ENCODE data around the gene GMPPA. TPM values are rescaled to one million over a fixed set of nuclear protein-coding genes. Genes with fewer than 3 reads are reported as not detected.
A peak's percentile ranks its signal among the peaks of the same experiment; 100 is the strongest.

The GMPPA gene
- total RNA-seq, 1 donor from 2014 or later, result 34.1 TPM

DNA sequence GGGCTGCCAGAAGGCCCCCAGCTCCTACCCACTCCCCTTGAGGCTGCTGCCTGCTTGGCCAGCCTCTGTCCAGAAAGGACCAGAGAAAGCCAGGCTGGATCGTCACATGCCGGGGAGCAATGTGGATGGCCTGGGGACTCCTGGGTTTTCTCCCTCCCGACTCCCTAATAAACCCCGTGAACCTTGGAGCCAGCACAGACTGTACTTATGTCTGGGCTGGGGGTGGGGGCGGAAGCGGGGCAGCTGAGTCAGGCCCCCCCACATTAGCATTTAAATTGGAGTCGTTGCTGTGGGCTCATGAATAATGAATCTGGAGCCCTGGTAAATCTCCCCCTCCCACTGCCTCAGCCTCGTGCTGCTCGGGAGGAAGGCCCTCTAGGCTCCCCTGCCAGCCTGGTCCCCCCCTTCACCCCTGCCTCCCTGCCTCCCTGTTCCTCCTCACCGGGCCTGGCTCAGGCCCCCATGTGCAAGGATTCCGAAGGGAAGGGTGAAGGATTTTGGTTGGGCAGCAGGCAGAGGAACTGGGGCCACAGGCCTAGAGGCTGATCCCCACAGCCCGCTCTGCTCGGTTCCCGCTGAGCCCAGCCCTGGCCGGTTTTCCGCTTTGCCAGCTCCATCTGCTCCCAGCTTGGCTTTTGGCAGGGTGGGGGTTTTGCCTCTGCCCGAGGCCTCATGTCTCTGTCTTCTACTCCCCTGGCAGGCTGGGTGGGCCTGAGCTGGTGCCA, 8.3 kb downstream of the GMPPA start:
- Histone ChIP-seq H3K27me3 (ENCODE audit: control insufficient read depth, insufficient read depth, low read length) (peaks cover 26% of the 10 kb centered on the region), H3K4me3 (ENCODE audit: low read depth, low read length) (no peak overlapping the region), H3K36me3 (ENCODE audit: control insufficient read depth, insufficient read depth, low read length) (peaks cover 4% of the 10 kb centered on the region)
- TF ChIP-seq, protein P1, sequence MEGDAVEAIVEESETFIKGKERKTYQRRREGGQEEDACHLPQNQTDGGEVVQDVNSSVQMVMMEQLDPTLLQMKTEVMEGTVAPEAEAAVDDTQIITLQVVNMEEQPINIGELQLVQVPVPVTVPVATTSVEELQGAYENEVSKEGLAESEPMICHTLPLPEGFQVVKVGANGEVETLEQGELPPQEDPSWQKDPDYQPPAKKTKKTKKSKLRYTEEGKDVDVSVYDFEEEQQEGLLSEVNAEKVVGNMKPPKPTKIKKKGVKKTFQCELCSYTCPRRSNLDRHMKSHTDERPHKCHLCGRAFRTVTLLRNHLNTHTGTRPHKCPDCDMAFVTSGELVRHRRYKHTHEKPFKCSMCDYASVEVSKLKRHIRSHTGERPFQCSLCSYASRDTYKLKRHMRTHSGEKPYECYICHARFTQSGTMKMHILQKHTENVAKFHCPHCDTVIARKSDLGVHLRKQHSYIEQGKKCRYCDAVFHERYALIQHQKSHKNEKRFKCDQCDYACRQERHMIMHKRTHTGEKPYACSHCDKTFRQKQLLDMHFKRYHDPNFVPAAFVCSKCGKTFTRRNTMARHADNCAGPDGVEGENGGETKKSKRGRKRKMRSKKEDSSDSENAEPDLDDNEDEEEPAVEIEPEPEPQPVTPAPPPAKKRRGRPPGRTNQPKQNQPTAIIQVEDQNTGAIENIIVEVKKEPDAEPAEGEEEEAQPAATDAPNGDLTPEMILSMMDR (IDR thresholded peaks at IDR 0.05; ENCODE audit: insufficient read depth, low read length, poor library complexity, severe bottlenecking), result no peak
- DNase-seq (ENCODE audit: low read depth), result no peak

DNA sequence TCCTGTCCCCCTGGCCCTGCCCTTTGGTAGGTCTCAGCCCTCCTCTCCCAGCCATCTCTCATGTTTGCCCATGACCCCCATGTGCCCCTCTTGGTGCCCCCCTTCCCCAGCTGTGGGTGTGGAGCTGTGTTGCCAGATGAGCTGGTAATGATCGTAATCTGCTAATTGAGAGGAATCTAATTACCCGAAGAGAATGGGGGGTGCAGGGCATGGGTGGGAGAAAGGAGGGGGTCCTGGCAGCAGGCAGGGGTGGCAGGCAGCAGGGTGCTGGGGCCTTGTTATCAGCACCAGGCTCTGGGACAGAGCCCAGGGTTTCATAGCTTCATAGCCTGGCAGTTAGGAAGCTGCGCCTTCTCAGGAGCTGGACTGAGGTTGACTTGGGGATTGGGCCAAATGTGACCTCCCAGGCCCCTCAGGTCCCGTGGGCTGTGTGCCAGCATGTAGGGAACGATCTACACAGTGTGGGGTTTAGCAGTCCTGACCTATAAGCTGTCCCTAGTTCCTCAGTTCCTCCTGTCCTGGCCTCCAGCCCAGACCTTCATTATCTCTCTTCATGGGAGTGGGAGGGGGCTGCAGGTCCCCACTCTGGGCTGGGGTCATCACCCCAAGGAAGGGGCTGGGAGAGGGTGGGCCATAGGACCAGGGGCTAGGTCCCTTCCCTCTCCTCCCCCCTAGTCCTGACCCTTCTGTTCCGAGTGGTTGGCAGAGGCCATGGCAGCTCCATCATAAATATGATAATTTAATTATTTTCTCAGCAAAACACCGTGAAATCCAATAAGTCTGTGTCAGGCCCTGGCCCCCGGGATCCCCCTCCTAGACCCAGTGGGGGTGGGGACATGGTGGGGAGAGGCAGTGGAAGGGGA, 9.1 kb downstream of the GMPPA start:
- no peak overlapping the region for H3K4me3 ChIP-seq (ENCODE audit: low read depth, low read length)
- no peak for DNase-seq (ENCODE audit: low read depth)
- peaks cover 34% of the 10 kb centered on the region for H3K27me3 ChIP-seq (ENCODE audit: control insufficient read depth, insufficient read depth, low read length)
- TF ChIP-seq, protein P1 (IDR thresholded peaks at IDR 0.05; ENCODE audit: insufficient read depth, low read length, poor library complexity, severe bottlenecking), result no peak
- H3K36me3 ChIP-seq (ENCODE audit: control insufficient read depth, insufficient read depth, low read length), result peaks cover 3% of the 10 kb centered on the region

DNA sequence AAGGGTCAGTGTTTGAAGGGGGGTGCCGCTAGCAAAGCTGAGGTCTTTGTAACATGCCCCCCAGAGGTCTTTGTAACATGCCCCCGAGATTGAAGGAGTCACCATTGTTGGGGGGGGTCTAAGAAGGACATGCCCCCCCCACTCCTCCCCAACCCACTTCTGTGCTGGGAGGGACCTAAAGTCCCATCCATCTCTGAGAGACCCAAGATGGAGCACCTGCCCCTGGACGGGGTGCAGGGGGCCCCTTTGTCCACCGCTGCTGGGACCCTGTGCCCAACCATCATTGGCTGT, 9.7 kb downstream of the GMPPA start:
- DNase-seq (ENCODE audit: low read depth), result no peak
- peaks cover 39% of the 10 kb centered on the region for H3K27me3 ChIP-seq (ENCODE audit: control insufficient read depth, insufficient read depth, low read length)
- TF ChIP-seq, protein P1 (IDR thresholded peaks at IDR 0.05; ENCODE audit: insufficient read depth, low read length, poor library complexity, severe bottlenecking), result no peak
- no peak overlapping the region for H3K4me3 ChIP-seq (ENCODE audit: low read depth, low read length)
- peaks cover 3% of the 10 kb centered on the region for H3K36me3 ChIP-seq (ENCODE audit: control insufficient read depth, insufficient read depth, low read length)

DNA sequence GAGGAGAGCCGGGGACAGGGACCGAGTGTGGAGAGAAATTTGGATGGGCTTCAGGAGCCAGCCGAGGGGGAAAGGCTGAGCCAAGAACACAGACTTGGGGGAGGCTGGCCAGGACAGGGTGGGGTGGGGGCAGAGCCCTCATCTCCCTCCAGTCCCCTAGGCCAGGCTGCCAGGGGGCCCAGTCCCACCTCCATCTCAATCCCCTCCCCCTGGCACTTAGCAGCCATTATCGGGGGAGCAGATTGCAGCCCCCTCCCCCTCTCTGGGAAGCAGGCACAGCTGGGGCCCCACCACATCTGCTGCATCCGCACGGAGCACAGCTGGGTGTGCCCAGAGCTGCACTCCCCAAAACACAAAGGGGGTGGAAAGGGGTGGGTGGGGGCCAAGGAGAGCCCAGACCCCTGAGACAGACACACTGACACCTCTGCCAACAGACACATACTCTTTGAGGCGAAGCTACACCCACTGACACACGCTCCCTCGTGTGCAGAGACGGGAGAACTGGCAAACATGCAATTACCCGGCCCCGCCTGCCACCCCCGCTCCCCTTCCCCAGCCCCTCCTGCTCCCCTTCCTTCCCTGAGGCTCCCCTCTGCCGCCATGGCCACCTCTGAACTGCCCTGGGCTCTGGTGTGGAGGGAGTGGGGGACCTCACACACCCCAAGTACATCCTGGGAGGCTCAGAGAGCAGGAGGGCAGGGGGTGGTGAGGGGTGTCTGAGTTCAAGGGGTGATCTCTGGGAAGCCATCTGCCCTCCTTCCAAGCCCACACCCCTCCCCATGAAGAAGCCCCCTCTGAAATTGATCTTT, 10.5 kb downstream of the GMPPA start:
- peaks cover 1% of the 10 kb centered on the region for H3K36me3 ChIP-seq (ENCODE audit: control insufficient read depth, insufficient read depth, low read length)

DNA sequence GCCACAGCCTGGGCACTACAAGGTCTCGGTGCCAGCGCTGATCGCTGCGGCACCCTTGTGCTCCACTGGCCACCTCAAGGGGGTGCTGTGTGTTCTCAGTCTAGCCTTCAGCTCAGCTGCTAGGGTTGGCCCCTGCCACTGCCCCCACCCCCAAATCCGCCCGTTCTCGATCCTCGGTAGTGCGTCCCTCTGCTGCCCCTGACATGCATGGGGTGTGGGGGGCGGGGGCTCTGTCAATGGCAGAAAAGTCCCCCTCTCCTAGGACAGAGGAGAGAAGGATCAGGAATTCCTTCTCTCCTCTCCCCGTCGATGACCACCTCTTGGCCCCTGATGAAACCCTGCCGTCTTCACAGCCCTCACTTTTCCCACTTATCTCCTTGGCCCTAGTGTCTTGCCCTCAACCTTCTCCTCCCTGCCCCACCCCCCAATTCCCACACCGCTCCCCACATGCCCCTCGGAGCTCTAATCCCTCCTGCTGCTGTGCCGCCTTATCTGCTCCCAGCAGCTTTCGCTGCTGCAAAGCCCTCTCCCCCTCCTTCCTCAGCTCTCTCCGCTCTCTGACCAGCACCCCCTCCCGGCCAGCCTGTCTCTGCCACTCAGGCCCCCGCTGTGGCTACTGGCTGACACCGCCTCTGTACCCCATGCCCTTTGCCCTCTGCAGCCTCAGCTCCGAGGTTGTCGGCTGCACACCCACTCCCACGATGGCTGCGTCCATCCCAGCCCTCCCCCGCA, 11.3 kb downstream of the GMPPA start:
- peaks cover 55% of the 10 kb centered on the region for H3K27me3 ChIP-seq (ENCODE audit: control insufficient read depth, insufficient read depth, low read length)
- peaks cover 1% of the 10 kb centered on the region for H3K36me3 ChIP-seq (ENCODE audit: control insufficient read depth, insufficient read depth, low read length)
- TF ChIP-seq, protein P1 (IDR thresholded peaks at IDR 0.05; ENCODE audit: insufficient read depth, low read length, poor library complexity, severe bottlenecking), result peak; percentile 81
- no peak overlapping the region for H3K4me3 ChIP-seq (ENCODE audit: low read depth, low read length)
- no peak for DNase-seq (ENCODE audit: low read depth)

More for the DNA sequence above, 10.5 kb downstream of the GMPPA start:
- TF ChIP-seq, protein P1 (IDR thresholded peaks at IDR 0.05; ENCODE audit: insufficient read depth, low read length, poor library complexity, severe bottlenecking), result no peak
- H3K27me3 ChIP-seq (ENCODE audit: control insufficient read depth, insufficient read depth, low read length), result peaks cover 47% of the 10 kb centered on the region
- H3K4me3 ChIP-seq (ENCODE audit: low read depth, low read length), result no peak overlapping the region
- DNase-seq (ENCODE audit: low read depth), result no peak
